22Rv1 (cell line): Measurements from ENCODE around the gene PLXNB2.

Experiments
- H3K27ac ChIP-seq: fragments of 450-650 bp; 2 replicates; pipeline ENCODE4 v1.5.1; 2017
- CTCF ChIP-seq: fragments of 450-650 bp; IDR thresholded peaks from 2 replicates; pipeline ENCODE4 v1.5.1; 2017; ENCODE audit warnings: mild to moderate bottlenecking
- ZFX ChIP-seq: fragments of 450-650 bp; IDR thresholded peaks from 2 replicates; pipeline ENCODE4 v1.6.1; 2017; ENCODE audit warnings: antibody characterized with exemption, borderline replicate concordance

PLXNB2 gene

GRCh38 chr22:50317674-50318073, 10.2 kb upstream of the PLXNB2 start:
- TF ChIP-seq CTCF (no peak), ZFX (no peak)
- no peak overlapping the region for H3K27ac ChIP-seq

- no peak overlapping the region for H3K27ac ChIP-seq
These were observed 9.7 kb upstream of the PLXNB2 start for GRCh38 chr22:50317178-50317577.

GRCh38 chr22:50316114-50317065, 8.9 kb upstream of the PLXNB2 start:
- TF ChIP-seq ZFX (no peak), CTCF (no peak)
- no peak overlapping the region for H3K27ac ChIP-seq

More at GRCh38 chr22:50317178-50317577, 9.7 kb upstream of the PLXNB2 start:
- TF ChIP-seq CTCF (no peak), ZFX (no peak)

- H3K27ac ChIP-seq: no peak overlapping the region
- TF ChIP-seq CTCF: no peak
These were observed 8.1 kb upstream of the PLXNB2 start for GRCh38 chr22:50315289-50316113.

GRCh38 chr22:50314455-50315288, 7.2 kb upstream of the PLXNB2 start:
- H3K27ac ChIP-seq: 0 out of 2 replicates have a peak overlapping the region, but pooled peaks have one; percentile 25
- TF ChIP-seq ZFX (no peak), CTCF (no peak)

GRCh38 chr22:50314081-50314454, 6.6 kb upstream of the PLXNB2 start:
- H3K27ac ChIP-seq: 0 out of 2 replicates have a peak overlapping the region, but pooled peaks have one; percentile 25
- no peak for TF ChIP-seq CTCF
- no peak for TF ChIP-seq ZFX
